Kidney (tissue), 14 donors: ENCODE results near the gene DNAH6. TPM values are rescaled to one million over a fixed set of nuclear protein-coding genes. Genes with fewer than 3 reads are reported as not detected.
A peak's percentile ranks its signal among the peaks of the same experiment; 100 is the strongest.

ENCODE experiments used
- DNase-seq, 5 donors: peaks; one replicate each; pipeline ENCODE4 v3.0.0-alpha.2; 2013 to 2020
- FAIRE-seq: peaks from 2 replicates; lab custom pipeline; 2012; peaks lifted over from hg19 to GRCh38; lab: Jason Lieb, UNC
- H3K27ac ChIP-seq, 2 donors: one replicate each; pipeline ENCODE4 v1.7.0; 2013; ENCODE audit warnings: low read depth in 2 of 2, low read length in 2 of 2, inconsistent platforms in 1 of 2
- H3K27me3 ChIP-seq: one replicate; pipeline ENCODE4 v1.7.1; 2013; ENCODE audit warnings: low read length, inconsistent platforms; ENCODE audit not compliant: control insufficient read depth, insufficient read depth
- H3K36me3 ChIP-seq, 3 donors: one replicate each; pipeline versions ENCODE4 v1.7.0 to v1.7.1; 2013; ENCODE audit warnings: low read length in 3 of 3, control low read depth in 1 of 3, inconsistent platforms in 1 of 3; ENCODE audit not compliant: insufficient read depth in 3 of 3, control insufficient read depth in 2 of 3
- H3K4me1 ChIP-seq, 3 donors: one replicate each; pipeline versions ENCODE4 v1.7.0 to v1.7.1; 2013; ENCODE audit warnings: low read length in 3 of 3, inconsistent platforms in 1 of 3, low read depth in 1 of 3; ENCODE audit not compliant: control insufficient read depth in 2 of 3, insufficient read depth in 2 of 3
- H3K4me3 ChIP-seq, 3 donors: one replicate each; pipeline versions ENCODE4 v1.7.0 to v1.8.1; 2013; ENCODE audit warnings: low read length in 3 of 3, control low read depth in 1 of 3, inconsistent platforms in 1 of 3
- H3K9ac ChIP-seq, 3 donors: one replicate each; pipeline versions ENCODE4 v1.7.0 to v1.7.1; 2013; ENCODE audit warnings: low read length in 3 of 3, control low read depth in 1 of 3, inconsistent platforms in 1 of 3
- H3K9me3 ChIP-seq, 3 donors: one replicate each; pipeline versions ENCODE4 v1.7.0 to v1.7.1; 2013; ENCODE audit warnings: low read length in 3 of 3, control low read depth in 1 of 3, inconsistent platforms in 1 of 3; ENCODE audit not compliant: control insufficient read depth in 2 of 3, insufficient read depth in 1 of 3
- CTCF ChIP-seq: IDR thresholded peaks from 3 replicates; pipeline ENCODE4 v1.5.1; 2012; ENCODE audit warnings: mild to moderate bottlenecking, moderate library complexity, borderline replicate concordance; ENCODE audit not compliant: insufficient read depth; ENCODE audit errors: extremely low read depth
- intact Hi-C: fragments of 100-400 bp; cut with DNase I; formaldehyde crosslinking; loops from one replicate; pipeline ENCODE4 v1.11.1; 2022
- polyA plus RNA-seq: library from polyadenylated mRNA; stranded (reverse); fragments of 350-450 nt; fragmentation: Illumina TruSeq; extraction: RNeasy Lipid Tissue Mini Kit (QIAGEN cat#74804); gene quantifications from one replicate; pipeline ENCODE4 v1.2.3, GENCODE V29; 2014; ENCODE audit warnings: low read depth, low replicate concordance; ENCODE audit not compliant: insufficient read depth
- total RNA-seq: library from RNA; stranded (reverse); fragmentation: NEBNext Ultra II Directional; extraction: Animal tissue kit (Norgen Biotek cat#: 25700); gene quantifications from one replicate; pipeline ENCODE4 v1.2.1, GENCODE V29; 2021
- donor health status: control.
- donor health status: control.
- donor health status: control.
- donor health status: control.
- donor health status: control.
- donor health status: DM: yes; HTN: yes; CAD: no.
- donor health status: Normal renal cell carcinoma (clear cell type).

DNAH6 gene
- total and polyA plus RNA-seq, 2 donors from 2014 or later: 0.34 to 4.6 TPM

DNA sequence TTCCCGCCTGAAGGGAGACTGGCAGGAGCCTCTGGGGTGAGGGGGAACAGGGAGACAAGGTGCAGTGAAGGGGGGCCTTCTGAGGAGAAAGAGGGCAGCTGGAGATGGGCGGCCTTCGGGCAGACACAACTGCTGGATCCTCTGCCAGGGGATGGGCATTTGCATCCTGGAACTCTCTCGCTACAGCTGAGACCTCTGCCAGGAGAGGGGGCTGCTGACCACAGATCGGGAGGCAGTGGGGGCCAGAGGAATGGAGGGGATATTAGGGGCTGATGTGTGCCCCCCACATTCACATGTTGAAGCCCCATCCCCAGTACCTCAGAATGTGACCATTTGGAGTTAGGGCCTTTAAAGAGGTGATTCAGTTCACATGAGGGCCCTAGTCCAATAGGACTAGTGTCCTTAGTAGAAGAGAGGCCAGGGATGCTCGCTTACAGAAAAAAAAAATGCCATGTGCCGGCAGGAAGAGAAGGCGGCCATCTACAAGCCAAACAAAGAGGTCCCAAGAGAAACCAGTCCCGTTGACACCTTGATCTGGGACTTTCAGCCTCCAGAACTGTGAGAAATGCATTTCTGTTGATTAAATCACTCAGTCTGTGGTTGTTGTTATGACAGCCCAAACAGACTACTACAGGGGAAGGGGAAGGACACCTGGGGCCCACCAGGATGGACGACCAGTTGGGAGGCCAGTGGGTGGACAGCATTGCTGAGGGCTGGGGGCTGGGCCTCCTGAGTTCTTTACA lies 314.6 kb downstream of the DNAH6 start:
- H3K9ac ChIP-seq: no peak overlapping the region
- H3K27ac ChIP-seq: no peak overlapping the region
- peaks cover 0 to 3% (median 0%) of the 10 kb centered on the region in 3 donors for H3K9me3 ChIP-seq
- H3K27me3 ChIP-seq: no peaks in the 10 kb centered on the region
- no peaks in the 10 kb centered on the region for H3K36me3 ChIP-seq
- no peaks in the 10 kb centered on the region for H3K4me1 ChIP-seq
- FAIRE-seq (no peak), DNase-seq (no peak)
- no peak for TF ChIP-seq CTCF
- intact Hi-C loops: no loop called here
- H3K4me3 ChIP-seq: no peak overlapping the region

GRCh38 chr2:84832772-84833461 lies 316.6 kb downstream of the DNAH6 start:
- FAIRE-seq: no peak

DNA sequence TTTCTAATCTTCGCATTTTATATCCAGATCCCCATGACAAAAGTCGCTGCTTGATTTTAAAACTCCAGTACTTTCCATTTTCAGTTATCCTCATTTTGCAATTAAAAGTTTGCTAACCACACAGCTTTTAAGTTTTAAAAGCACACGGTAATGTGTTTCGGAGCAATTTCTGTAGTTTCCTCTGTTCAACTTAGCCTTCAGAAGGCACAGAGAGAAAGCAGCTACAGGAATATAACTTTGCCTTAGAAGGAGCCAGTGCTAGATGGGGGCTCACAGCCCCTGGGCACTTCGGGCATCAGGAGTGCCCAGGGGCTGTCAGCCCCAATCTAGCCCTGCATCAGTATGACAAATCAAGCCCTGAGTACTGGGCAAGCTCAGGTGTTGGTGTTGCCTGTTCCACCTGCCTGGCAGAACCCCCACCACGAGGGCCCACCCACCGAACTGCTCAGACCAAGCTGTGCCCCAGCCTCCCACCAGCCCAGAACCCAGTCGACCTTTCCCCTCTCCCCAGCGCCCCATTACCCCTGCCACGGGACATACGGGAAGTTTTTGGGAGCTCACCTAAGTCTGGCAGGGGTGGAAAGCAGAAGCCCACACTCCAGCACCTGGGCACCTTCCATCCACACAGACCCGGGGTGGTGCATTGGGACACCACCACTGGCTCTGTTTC lies 317.3 kb downstream of the DNAH6 start:
- Histone ChIP-seq H3K9me3 (peaks cover 3 to 5% (median 3%) of the 10 kb centered on the region in 3 donors), H3K27ac (no peak overlapping the region), H3K9ac (no peak overlapping the region), H3K27me3 (no peaks in the 10 kb centered on the region), H3K36me3 (no peaks in the 10 kb centered on the region), H3K4me1 (no peaks in the 10 kb centered on the region), H3K4me3 (no peak overlapping the region)
- FAIRE-seq (no peak), DNase-seq (no peak)
- intact Hi-C loops: no loop called here
- no peak for TF ChIP-seq CTCF

More at GRCh38 chr2:84832772-84833461, 316.6 kb downstream of the DNAH6 start:
- no peaks in the 10 kb centered on the region for H3K27me3 ChIP-seq
- H3K4me1 ChIP-seq: no peaks in the 10 kb centered on the region
- DNase-seq: peak in 2 of 5 donors; percentile 2 to 11
- H3K4me3 ChIP-seq: no peak overlapping the region
- no peak overlapping the region for H3K9ac ChIP-seq
- H3K9me3 ChIP-seq: peaks cover 3 to 5% (median 3%) of the 10 kb centered on the region in 3 donors
- intact Hi-C loops: no loop called here
- H3K36me3 ChIP-seq: no peaks in the 10 kb centered on the region
- no peak overlapping the region for H3K27ac ChIP-seq
- TF ChIP-seq CTCF: no peak
